H9 (cell line): ENCODE results near the gene UPK3A. TPM values are rescaled to one million over a fixed set of nuclear protein-coding genes. Genes with fewer than 3 reads are reported as not detected.

Experiments used
- DNase-seq: peaks from one replicate; pipeline ENCODE4 v3.0.0-alpha.2; 2017
- H2AFZ ChIP-seq: one replicate; pipeline ENCODE4 v1.6.1; 2013; ENCODE audit warnings: mild to moderate bottlenecking, low read length, control low read depth, moderate library complexity
- H2AK5ac ChIP-seq: 2 replicates; pipeline ENCODE4 v1.6.1; 2013; ENCODE audit warnings: low read length, control low read depth, mixed read lengths; ENCODE audit not compliant: insufficient read length
- H2BK120ac ChIP-seq: one replicate; pipeline ENCODE4 v1.6.1; 2013; ENCODE audit warnings: low read depth, mild to moderate bottlenecking, low read length, control low read depth, inconsistent platforms; ENCODE audit not compliant: poor library complexity, severe bottlenecking
- H2BK12ac ChIP-seq: 2 replicates; pipeline ENCODE4 v1.6.1; 2013; ENCODE audit warnings: low read length, control low read depth, mixed read lengths, low read depth; ENCODE audit not compliant: insufficient read length
- H2BK15ac ChIP-seq: 2 replicates; pipeline ENCODE4 v1.6.1; 2013; ENCODE audit warnings: low read depth, low read length, control low read depth
- H2BK20ac ChIP-seq: one replicate; pipeline ENCODE4 v1.6.1; 2013; ENCODE audit warnings: low read depth, mild to moderate bottlenecking, low read length, control low read depth, inconsistent platforms; ENCODE audit not compliant: poor library complexity, severe bottlenecking
- H2BK5ac ChIP-seq: 2 replicates; pipeline ENCODE4 v1.6.1; 2013; ENCODE audit warnings: low read length, control low read depth, mixed read lengths; ENCODE audit not compliant: insufficient read length
- H3K14ac ChIP-seq: 2 replicates; pipeline ENCODE4 v1.6.1; 2013; ENCODE audit warnings: low read length, control low read depth; ENCODE audit not compliant: insufficient read depth
- H3K18ac ChIP-seq: 2 replicates; pipeline ENCODE4 v1.6.1; 2013; ENCODE audit warnings: low read depth, mild to moderate bottlenecking, mixed read lengths, low read length, control low read depth; ENCODE audit not compliant: insufficient read length
- H3K23ac ChIP-seq: 2 replicates; pipeline ENCODE4 v1.6.1; 2013; ENCODE audit warnings: low read length, control low read depth, mixed read lengths, low read depth; ENCODE audit not compliant: insufficient read length
- H3K23me2 ChIP-seq: 2 replicates; pipeline ENCODE4 v1.6.1; 2013; ENCODE audit warnings: low read depth, mild to moderate bottlenecking, mixed read lengths, low read length, control low read depth; ENCODE audit not compliant: insufficient read length, poor library complexity, severe bottlenecking
- H3K27ac ChIP-seq: 2 replicates; pipeline ENCODE4 v1.5.1; 2013; ENCODE audit warnings: low read length, control low read depth, mixed read lengths, low read depth; ENCODE audit not compliant: insufficient read length
- H3K27me3 ChIP-seq: 2 replicates; pipeline ENCODE4 v1.6.1; 2013; ENCODE audit warnings: low read length, control low read depth, inconsistent platforms; ENCODE audit not compliant: insufficient read depth
- H3K4ac ChIP-seq: 2 replicates; pipeline ENCODE4 v1.6.1; 2013; ENCODE audit warnings: low read depth, mild to moderate bottlenecking, control low read depth, inconsistent platforms, low read length, moderate library complexity
- H3K4me1 ChIP-seq: 2 replicates; pipeline ENCODE4 v1.6.1; 2013; ENCODE audit warnings: low read length, control low read depth, inconsistent platforms; ENCODE audit not compliant: insufficient read depth
- H3K4me2 ChIP-seq: 2 replicates; pipeline ENCODE4 v1.6.1; 2013; ENCODE audit warnings: low read length, control low read depth, mixed read lengths; ENCODE audit not compliant: insufficient read length, insufficient read depth
- H3K56ac ChIP-seq: 2 replicates; pipeline ENCODE4 v1.6.1; 2013; ENCODE audit warnings: low read depth, mild to moderate bottlenecking, mixed read lengths, low read length, control low read depth; ENCODE audit not compliant: insufficient read length
- H3K79me1 ChIP-seq: 2 replicates; pipeline ENCODE4 v1.6.1; 2013; ENCODE audit warnings: low read depth, mild to moderate bottlenecking, moderate library complexity, low read length, control low read depth, inconsistent platforms; ENCODE audit not compliant: insufficient read depth, poor library complexity, severe bottlenecking
- H3K79me2 ChIP-seq: 2 replicates; pipeline ENCODE4 v1.6.1; 2013; ENCODE audit warnings: low read length, control low read depth, inconsistent platforms; ENCODE audit not compliant: insufficient read depth
- H3K9ac ChIP-seq: 2 replicates; pipeline ENCODE4 v1.6.1; 2013; ENCODE audit warnings: low read length, control low read depth, mixed read lengths; ENCODE audit not compliant: insufficient read length; ENCODE audit errors: extremely low read depth
- H3K9me3 ChIP-seq: one replicate; pipeline ENCODE4 v1.6.1; 2013; ENCODE audit warnings: low read depth, low read length, inconsistent platforms; ENCODE audit not compliant: control insufficient read depth
- H3T11ph ChIP-seq: one replicate; pipeline ENCODE4 v1.6.1; 2013; ENCODE audit warnings: mild to moderate bottlenecking, low read length, control low read depth, inconsistent platforms
- H4K20me1 ChIP-seq: one replicate; pipeline ENCODE4 v1.6.1; 2013; ENCODE audit not compliant: control insufficient read depth, insufficient read length, insufficient read depth
- H4K5ac ChIP-seq: 2 replicates; pipeline ENCODE4 v1.6.1; 2013; ENCODE audit warnings: low read depth, mild to moderate bottlenecking, mixed read lengths, low read length, control low read depth; ENCODE audit not compliant: insufficient read length
- H4K8ac ChIP-seq: replicated peaks from 2 replicates; pipeline ENCODE4 v1.6.1; 2013; ENCODE audit warnings: low read length, control low read depth, mixed read lengths, low read depth; ENCODE audit not compliant: insufficient read length
- H4K91ac ChIP-seq: 2 replicates; pipeline ENCODE4 v1.6.1; 2013; ENCODE audit warnings: low read depth, mild to moderate bottlenecking, moderate library complexity, mixed read lengths, low read length, control low read depth; ENCODE audit not compliant: insufficient read length
- H3K27ac Mint-ChIP-seq, 3 experiments: 2 replicates in 2 of 3; 3 replicates in 1 of 3; pipeline ENCODE4 v1.8.0; 2020 to 2021; ENCODE audit warnings: mixed read lengths in 3 of 3, mild to moderate bottlenecking in 1 of 3, moderate library complexity in 1 of 3
- H3K27me3 Mint-ChIP-seq: 2 replicates; pipeline ENCODE4 v1.8.0; 2021; ENCODE audit warnings: low read depth, mild to moderate bottlenecking, moderate library complexity, mixed read lengths
- H3K36me3 Mint-ChIP-seq, 3 experiments: 2 replicates in 2 of 3; 3 replicates in 1 of 3; pipeline ENCODE4 v1.8.0; 2020 to 2021; ENCODE audit warnings: low read depth in 3 of 3, mixed read lengths in 3 of 3; ENCODE audit not compliant: insufficient read depth in 1 of 3
- H3K4me1 Mint-ChIP-seq, 2 experiments: 2 replicates each; pipeline ENCODE4 v1.8.0; 2020; ENCODE audit warnings: mixed read lengths in 2 of 2
- H3K4me3 Mint-ChIP-seq, 2 experiments: 2 replicates in 1 of 2; 3 replicates in 1 of 2; pipeline ENCODE4 v1.8.0; 2020 to 2021; ENCODE audit warnings: mild to moderate bottlenecking in 2 of 2, mixed read lengths in 2 of 2, moderate library complexity in 1 of 2
- H3K9me3 Mint-ChIP-seq, 2 experiments: 2 replicates in 1 of 2; 3 replicates in 1 of 2; pipeline ENCODE4 v1.8.0; 2020; ENCODE audit warnings: mild to moderate bottlenecking in 2 of 2, mixed read lengths in 2 of 2, moderate library complexity in 1 of 2
- CTCF ChIP-seq: fragments of 200-600 bp; sonication (generic); conservative IDR thresholded peaks from 3 replicates; pipeline ENCODE4 v1.8.0; 2021; ENCODE audit warnings: antibody characterized with exemption, mild to moderate bottlenecking
- WGBS: extraction: QIAGEN DNeasy Blood & Tissue Kit; methylation state at CpG from one replicate; pipeline ENCODE4 v1.1.7; 2013; ENCODE audit warnings: missing lambda C conversion rate, low lambda C conversion rate, mixed read lengths; ENCODE audit not compliant: insufficient read length; ENCODE audit errors: extremely low coverage; 5-methylcytosine and 5-hydroxymethylcytosine counted together
- total RNA-seq: library from RNA; stranded (reverse); gene quantifications from 2 replicates; pipeline ENCODE4 v1.2.1, GENCODE V29; 2021

The UPK3A gene
- total RNA-seq, 1 experiment from 2014 or later: not detected

GRCh38 chr22:45268167-45268957, 16.4 kb upstream of the UPK3A start:
- H3K9me3 Mint-ChIP-seq: no peaks in the 10 kb centered on the region
- Histone ChIP-seq H3K9ac (no peak overlapping the region), H3K4ac (no peak overlapping the region), H3K23ac (no peak overlapping the region), H2BK5ac (no peak overlapping the region), H2BK120ac (no peak overlapping the region), H3K27ac (no peak overlapping the region), H3K56ac (no peak overlapping the region), H4K20me1 (no peaks in the 10 kb centered on the region), H2AFZ (no peak overlapping the region), H3K23me2 (peaks cover 14% of the 10 kb centered on the region), H3K79me2 (no peaks in the 10 kb centered on the region), H3K79me1 (no peaks in the 10 kb centered on the region), H4K8ac (no peak overlapping the region), H3K9me3 (no peaks in the 10 kb centered on the region), H2BK15ac (no peak overlapping the region), H3K4me1 (peaks cover 2% of the 10 kb centered on the region; the same call in 1 of the 2 replicates), H4K91ac (no peak overlapping the region), H2BK12ac (no peak overlapping the region), H2AK5ac (no peak overlapping the region), H3K18ac (no peak overlapping the region), H3T11ph (no peak overlapping the region), H3K14ac (no peak overlapping the region), H2BK20ac (no peak overlapping the region), H4K5ac (no peak overlapping the region), H3K27me3 (no peaks in the 10 kb centered on the region; the same call in 1 of the 2 replicates), H3K4me2 (peak overlapping the region; percentile 40)
- H3K4me3 Mint-ChIP-seq: peak overlapping the region; percentile 82 to 93
- no CpG with 5 or more reads among the region's 47 CpGs for WGBS
- peak overlapping the region; percentile 53 to 94 (median 92); a peak in 5 of 7 replicates for H3K27ac Mint-ChIP-seq
- H3K4me1 Mint-ChIP-seq: peaks cover 15 to 22% of the 10 kb centered on the region in 2 experiments
- TF ChIP-seq CTCF: no peak
- no peaks in the 10 kb centered on the region for H3K36me3 Mint-ChIP-seq
- H3K27me3 Mint-ChIP-seq: peaks cover 37% of the 10 kb centered on the region
- peak; percentile 97 for DNase-seq
